GM12878 (cell line): ENCODE results near the gene YWHAQ. TPM values are rescaled to one million over a fixed set of nuclear protein-coding genes. Genes with fewer than 3 reads are reported as not detected.

Experiments
- ATAC-seq: fragments of 200-7000 bp; cut with Tn5 transposase; 3 replicates; pipeline ENCODE4 v1.9.1; 2020; ENCODE audit warnings: mild to moderate bottlenecking, moderate library complexity
- BruUV-seq: library from RNA; stranded (reverse); fragments of 400-500 nt; replicated peaks from 2 replicates; lab custom pipeline; 2021; lab: Mats Ljungman, UMichigan
- CTCF ChIA-PET: fragments of 300-600 bp; sonication (Branson Sonifier 250); formaldehyde crosslinking; extraction: SDS; loops from one replicate; lab custom pipeline; 2021; ENCODE audit warnings: inconsistent platforms; lab: Yijun Ruan, JAX
- POLR2A ChIA-PET: fragments of 350-600 bp; formaldehyde crosslinking; extraction: SDS; loops from one replicate; lab custom pipeline; 2021; ENCODE audit warnings: inconsistent platforms; lab: Charles Lee
- RAD21 ChIA-PET: fragments of 300-600 bp; sonication (Branson Sonifier 250); formaldehyde crosslinking; loops from one replicate; lab custom pipeline; 2023; ENCODE audit warnings: antibody characterized with exemption; ENCODE audit not compliant: unreplicated experiment; lab: Charles Lee
- SMC1A ChIA-PET: fragments of 300-600 bp; sonication (Branson Sonifier 250); formaldehyde crosslinking; loops from one replicate; lab custom pipeline; 2023; ENCODE audit not compliant: unreplicated experiment, uncharacterized antibody; lab: Charles Lee
- DNase-seq: peaks from one replicate; pipeline ENCODE4 v3.0.0-alpha.2; 2011; ENCODE audit warnings: low read depth, low spot score
- FAIRE-seq: peaks from 3 replicates; lab custom pipeline; 2011; peaks lifted over from hg19 to GRCh38; lab: Jason Lieb, UNC
- H2AFZ ChIP-seq: 2 replicates; pipeline ENCODE4 v1.6.0; 2011; ENCODE audit warnings: low read depth, low read length, control low read depth; ENCODE audit not compliant: control insufficient read depth
- H3K27ac ChIP-seq: 2 replicates; pipeline ENCODE4 v1.5.1; 2011; ENCODE audit warnings: control low read depth; ENCODE audit not compliant: control insufficient read depth, insufficient read depth
- H3K27me3 ChIP-seq, 2 experiments: replicated peaks in 1 of 2; 2 replicates each; pipeline versions ENCODE4 v1.6.0 to v1.6.1; 2011; ENCODE audit warnings: low read length in 1 of 2; ENCODE audit not compliant: control insufficient read depth in 2 of 2, insufficient read depth in 2 of 2
- H3K36me3 ChIP-seq, 2 experiments: 2 replicates each; pipeline ENCODE4 v1.5.1; 2011; ENCODE audit warnings: low read length in 1 of 2; ENCODE audit not compliant: control insufficient read depth in 2 of 2, insufficient read depth in 2 of 2
- H3K4me1 ChIP-seq: 2 replicates; pipeline ENCODE4 v1.6.1; 2011; ENCODE audit warnings: mild to moderate bottlenecking, low read length, moderate library complexity, mixed read lengths; ENCODE audit not compliant: control insufficient read depth, insufficient read depth
- H3K4me2 ChIP-seq: 2 replicates; pipeline ENCODE4 v1.6.0; 2011; ENCODE audit warnings: control low read depth; ENCODE audit not compliant: control insufficient read depth, insufficient read depth
- H3K4me3 ChIP-seq: fragments of 200-600 bp; sonication (generic); 2 replicates; pipeline ENCODE4 v1.5.1; 2016
- H3K79me2 ChIP-seq: 2 replicates; pipeline ENCODE4 v1.6.0; 2011; ENCODE audit warnings: low read length; ENCODE audit not compliant: control insufficient read depth, insufficient read depth
- H3K9ac ChIP-seq: 2 replicates; pipeline ENCODE4 v1.8.0; 2011; ENCODE audit warnings: low read length, control low read depth, mixed read lengths; ENCODE audit not compliant: control insufficient read depth, insufficient read depth
- H3K9me3 ChIP-seq: replicated peaks from 3 replicates; pipeline ENCODE4 v1.5.1; 2011; ENCODE audit warnings: mild to moderate bottlenecking, low read length; ENCODE audit not compliant: control insufficient read depth, insufficient read depth
- H4K20me1 ChIP-seq: 2 replicates; pipeline ENCODE4 v1.6.0; 2011; ENCODE audit not compliant: control insufficient read depth, insufficient read depth
- BCL3 ChIP-seq: IDR thresholded peaks from 2 replicates; pipeline ENCODE4 v1.6.1; 2011; ENCODE audit warnings: borderline replicate concordance, low read depth, mild to moderate bottlenecking, moderate library complexity, low read length; ENCODE audit not compliant: insufficient read depth, poor library complexity, severe bottlenecking
- E2F8 ChIP-seq: fragments of 450-650 bp; IDR thresholded peaks from 2 replicates; pipeline ENCODE4 v1.6.1; 2018; ENCODE audit warnings: mild to moderate bottlenecking, low read depth, moderate library complexity; ENCODE audit not compliant: partially characterized antibody
- IRF3 ChIP-seq: fragments of 450-650 bp; IDR thresholded peaks from 2 replicates; pipeline ENCODE4 v1.6.1; 2014; ENCODE audit warnings: mild to moderate bottlenecking
- MEF2A ChIP-seq: IDR thresholded peaks from 2 replicates; pipeline ENCODE4 v1.6.1; 2011; ENCODE audit warnings: low read depth, mild to moderate bottlenecking, low read length, moderate library complexity; ENCODE audit not compliant: insufficient read depth
- MEF2B ChIP-seq: fragments of 450-650 bp; IDR thresholded peaks from 2 replicates; pipeline ENCODE4 v1.6.1; 2018; ENCODE audit warnings: mild to moderate bottlenecking, moderate library complexity; ENCODE audit not compliant: partially characterized antibody, poor library complexity, severe bottlenecking
- NRF1 ChIP-seq: conservative IDR thresholded peaks from 2 replicates; pipeline ENCODE4 v1.6.1; 2011; ENCODE audit warnings: mild to moderate bottlenecking, low read depth, low read length, improper control_type of control experiment
- SPI1 ChIP-seq: IDR thresholded peaks from 2 replicates; pipeline ENCODE4 v1.6.1; 2011; ENCODE audit warnings: low read depth, mild to moderate bottlenecking, low read length, moderate library complexity, borderline replicate concordance; ENCODE audit not compliant: insufficient read depth
- SRF ChIP-seq, 2 experiments: IDR thresholded peaks; 2 replicates each; pipeline ENCODE4 v1.6.1; 2011; ENCODE audit warnings: low read depth in 2 of 2, low read length in 2 of 2, mild to moderate bottlenecking in 1 of 2, moderate library complexity in 1 of 2
- ZNF274 ChIP-seq: IDR thresholded peaks from one replicate; pipeline ENCODE4 v1.8.0; 2011; ENCODE audit not compliant: insufficient read length, insufficient read depth
- ZNF592 ChIP-seq: fragments of 450-650 bp; IDR thresholded peaks from 2 replicates; pipeline ENCODE4 v1.6.1; 2017; ENCODE audit warnings: mild to moderate bottlenecking, moderate library complexity
- ZNF622 ChIP-seq: fragments of 450-650 bp; IDR thresholded peaks from 2 replicates; pipeline ENCODE4 v1.6.1; 2017; ENCODE audit warnings: mild to moderate bottlenecking, inconsistent platforms
- WGBS: methylation state at CpG from one replicate; pipeline ENCODE4 v1.1.6; 2016; ENCODE audit warnings: low lambda C conversion rate; ENCODE audit not compliant: insufficient replicate concordance, insufficient coverage; ENCODE audit errors: missing lambda C conversion rate; 5-methylcytosine and 5-hydroxymethylcytosine counted together
- in situ Hi-C: fragments of 300-500 bp; cut with MboI; formaldehyde crosslinking; loops from 9 replicates; pipeline ENCODE4 v1.14.3; 2018; ENCODE audit warnings: mixed read lengths
- intact Hi-C: fragments of 100-400 bp; cut with micrococcal nuclease; formaldehyde crosslinking; loops from one replicate; pipeline ENCODE4 v1.14.2; 2022; ENCODE audit not compliant: unreplicated experiment
- polyA plus RNA-seq, 11 experiments: library from polyadenylated mRNA; depleted of rRNA in 4 of 11; unstranded in 6 of 11; stranded (reverse) in 5 of 11; fragments of >200 nt; fragmentation: Nextera tagmentation in 4 of 11; fragmentation: Illumina TruSeq in 1 of 11; extraction: Ambion mirVana in 4 of 11; extraction: Trizol in 1 of 11; gene quantifications; 1 replicate in 1 of 11; 2 replicates in 10 of 11; pipeline versions ENCODE4 v1.2.1 to v1.2.3, GENCODE V29; 2011 to 2016; ENCODE audit warnings: inconsistent platforms in 2 of 11, missing spikeins in 2 of 11, low read depth in 1 of 11
- total RNA-seq, 4 experiments: library from RNA; depleted of rRNA in 3 of 4; stranded (reverse); fragments of >200 nt in 3 of 4; fragmentation: Illumina TruSeq in 1 of 4; extraction: Trizol in 1 of 4; gene quantifications; 2 replicates each; pipeline versions ENCODE4 v1.2.1 to v1.2.3, GENCODE V29; 2013 to 2021

The YWHAQ gene
- total and polyA plus RNA-seq, 10 of the 15 experiments (the other 5 are each of a cell fraction or from before 2014, with no cell fraction given) = 63.0 to 515 (median 219) TPM

GRCh38 chr2:9617296-9617695, 13.5 kb downstream of the YWHAQ start (continued):
- TF ChIP-seq E2F8 = no peak
- TF ChIP-seq IRF3 = no peak
- TF ChIP-seq MEF2B = no peak
- TF ChIP-seq, all 136 proteins: peak for 0

GRCh38 chr2:9614562-9614961, 16.2 kb downstream of the YWHAQ start:
- SMC1A ChIA-PET = interaction anchor here (1.0 to 2.0 kb wide), 5 partner anchors 12 to 41 kb away, joined by 3 to 8 read pairs (median 6); no protein-coding TSS in a partner anchor
- intact Hi-C loops = no loop called here
- RAD21 ChIA-PET = no interaction called here
- Histone ChIP-seq H3K27me3 (no peaks in the 10 kb centered on the region), H3K9me3 (no peaks in the 10 kb centered on the region), H3K4me3 (no peak overlapping the region), H3K4me2 (no peak overlapping the region), H3K9ac (no peak overlapping the region), H3K27ac (no peak overlapping the region), H2AFZ (no peak overlapping the region), H3K36me3 (peaks cover 2 to 9% of the 10 kb centered on the region in 2 experiments), H3K79me2 (peaks cover 89% of the 10 kb centered on the region), H3K4me1 (no peaks in the 10 kb centered on the region), H4K20me1 (no peaks in the 10 kb centered on the region)
- POLR2A ChIA-PET = interaction anchor here (0.5 to 0.6 kb wide), 2 partner anchors 9 to 194 kb away, joined by 4 to 5 read pairs; no protein-coding TSS in a partner anchor
- 78% methylated on average over 3 of the region's 3 CpGs for WGBS
- ATAC-seq = no peak
- BruUV-seq = no TSS peak
- CTCF ChIA-PET = interaction anchor here (1.7 kb wide), 1 partner anchor 185 kb away, joined by 4 read pairs; no protein-coding TSS in a partner anchor
- in situ Hi-C loops = no loop called here
- no peak for FAIRE-seq
- no peak for DNase-seq
- TF ChIP-seq SPI1 (no peak), BCL3 (no peak), MEF2A (no peak), ZNF592 (no peak), ZNF622 (no peak), NRF1 (no peak), SRF (IDR thresholded peaks at IDR 0.05; ENCODE audit: low read depth in 2 of 2, low read length in 2 of 2) (no peak), ZNF274 (no peak)
